ENCODE measurements around the gene TOMM40L.

Gene TOMM40L

DNA sequence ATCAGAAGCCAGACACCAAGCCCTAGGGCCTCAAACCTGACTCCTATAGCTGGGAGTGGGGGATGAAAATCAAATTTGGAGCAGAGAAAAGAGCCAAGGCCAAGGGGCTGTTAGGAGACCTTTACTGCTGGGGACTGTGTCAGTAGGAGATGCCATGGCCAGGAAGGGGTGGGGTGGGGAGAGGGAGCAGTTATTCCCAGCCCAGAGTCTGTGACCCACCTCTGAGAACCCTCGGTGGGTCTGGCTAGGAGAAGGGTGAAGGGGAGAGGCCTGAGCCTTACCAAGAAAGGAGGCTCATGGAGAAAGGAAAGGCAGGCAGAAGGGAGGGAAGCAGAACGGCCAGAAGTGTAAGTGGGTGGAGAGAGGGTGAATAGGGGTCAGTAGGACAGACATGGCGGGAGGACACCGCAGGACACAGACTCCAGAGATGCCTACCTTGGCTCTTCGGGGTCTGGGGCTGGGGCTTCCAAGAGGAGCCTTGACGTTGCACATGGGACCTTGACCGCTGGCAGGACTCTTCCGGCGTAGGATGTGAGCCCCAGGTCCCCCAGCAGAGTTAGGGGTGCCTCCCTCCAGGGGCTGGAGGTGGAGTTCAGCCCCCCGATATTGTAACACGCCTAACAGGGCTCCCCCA, 28.2 kb upstream of the TOMM40L start:
- DNase-seq = no peak

GRCh38 chr1:161198194-161198896, 27.5 kb upstream of the TOMM40L start:
- no peak for DNase-seq

DNA sequence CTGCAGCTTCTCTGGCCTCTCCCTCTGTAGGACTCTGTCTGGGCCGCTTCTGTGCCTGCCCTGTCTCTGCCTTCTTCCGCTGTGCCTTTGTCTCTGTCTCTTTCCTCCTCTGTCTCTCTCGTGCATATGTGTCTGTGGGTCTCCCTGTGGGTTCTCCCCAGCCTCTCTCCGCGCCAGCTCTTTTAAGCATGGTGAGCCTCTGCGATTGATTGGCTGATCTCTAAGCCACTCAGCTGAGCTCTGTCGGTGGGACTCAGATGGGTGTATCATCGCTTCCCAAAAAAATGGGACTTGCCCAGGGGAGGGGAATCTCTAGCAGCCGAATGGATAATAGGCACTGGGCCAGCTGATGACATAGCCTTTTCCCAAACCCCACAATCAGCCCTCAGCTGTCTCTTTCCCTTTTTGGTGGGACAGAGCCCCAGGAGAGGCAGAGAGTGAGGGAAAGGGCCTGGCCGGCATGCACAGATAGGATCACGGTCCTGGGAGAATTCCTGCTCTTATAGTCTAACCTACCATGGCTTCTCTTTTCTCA, 26.9 kb upstream of the TOMM40L start, which contains the start of gene ADAMTS4:
TSS of gene ADAMTS4 (minus strand) at position 158 of the 535 bp plus-strand sequence. CDS start 427 bp downstream, outside the sequence.
- no peak for DNase-seq

DNA sequence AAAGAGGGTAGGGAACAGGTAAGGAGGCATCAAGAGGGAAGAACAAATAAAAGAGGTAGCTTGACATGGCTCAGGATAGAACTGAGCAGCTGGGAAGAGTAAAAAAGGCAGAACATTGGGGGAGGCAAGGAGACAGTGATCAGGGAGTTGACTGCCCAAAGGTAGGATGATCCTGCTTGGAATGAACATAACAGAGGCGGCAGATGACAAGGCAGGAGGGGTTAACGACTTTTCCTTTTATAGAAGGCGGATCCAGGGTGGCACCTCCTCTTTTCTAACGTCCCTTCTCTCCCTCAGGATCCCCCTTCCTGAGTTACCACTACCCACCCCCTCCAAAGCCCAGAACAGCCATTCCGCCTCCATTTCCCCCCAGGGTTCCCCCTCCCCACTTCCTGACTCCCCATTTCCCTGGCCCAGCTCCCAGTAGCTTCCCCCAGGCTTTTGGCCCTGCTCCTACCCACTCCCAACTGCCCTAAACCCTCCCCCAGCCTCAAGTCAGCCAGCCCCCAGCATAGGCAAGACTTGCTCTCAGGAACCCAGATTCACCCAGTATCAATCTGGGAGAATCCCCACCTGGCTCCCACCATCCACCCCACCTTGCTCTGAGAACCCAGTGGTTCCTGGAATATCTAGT, 26.2 kb upstream of the TOMM40L start:
- no peak for DNase-seq

GRCh38 chr1:161200421-161200991, 25.4 kb upstream of the TOMM40L start:
- peak in 1 of 6 experiments; percentile 24 for DNase-seq

- DNase-seq = no peak
Observed at GRCh38 chr1:161200992-161201835, 24.6 kb upstream of the TOMM40L start.

DNA sequence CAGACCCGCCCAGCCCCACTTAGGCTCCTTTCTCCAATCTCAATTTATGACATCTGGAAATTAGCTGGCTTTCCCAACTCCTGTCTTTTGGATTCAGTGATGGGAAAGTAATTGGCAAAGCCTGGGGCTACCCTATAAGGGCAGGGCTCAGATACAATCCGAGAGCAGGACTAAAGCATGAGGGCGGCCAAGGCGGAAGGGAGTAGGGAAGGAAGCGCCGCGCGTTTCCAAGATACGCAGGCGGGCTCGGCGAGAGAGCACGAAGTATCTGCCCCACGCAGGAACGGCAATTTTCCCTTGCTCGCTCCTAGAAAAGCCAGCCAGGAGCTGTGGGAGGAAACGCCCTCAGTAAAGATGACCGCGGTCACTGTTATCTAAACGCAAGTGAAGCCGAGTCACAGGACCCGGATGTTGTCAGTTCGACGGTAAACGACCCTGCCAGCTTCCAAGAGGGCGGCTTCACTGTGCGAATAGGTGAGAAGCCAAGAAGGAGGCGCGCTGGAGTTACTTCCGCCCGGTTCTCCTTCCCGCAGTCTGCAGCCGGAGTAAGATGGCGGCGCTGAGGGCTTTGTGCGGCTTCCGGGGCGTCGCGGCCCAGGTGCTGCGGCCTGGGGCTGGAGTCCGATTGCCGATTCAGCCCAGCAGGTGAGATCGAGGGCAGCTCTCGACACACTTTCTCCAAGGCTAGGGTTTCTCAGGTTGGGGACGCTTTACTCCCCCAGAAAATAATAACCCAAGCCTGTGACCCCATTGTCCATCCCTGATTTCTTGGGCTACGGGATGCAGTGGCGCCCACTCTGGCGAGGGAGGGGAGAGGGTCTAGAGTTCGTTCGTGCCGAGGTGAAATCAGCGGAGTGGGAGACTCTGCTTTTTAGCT, 23.8 kb upstream of the TOMM40L start, which contains the start of gene NDUFS2:
TSS of gene NDUFS2 (plus strand) at position 532 of the 877 bp plus-strand sequence. CDS start at position 551, 19 bp downstream.
- peak; percentile 85 to 95 (median 93) for DNase-seq

DNA sequence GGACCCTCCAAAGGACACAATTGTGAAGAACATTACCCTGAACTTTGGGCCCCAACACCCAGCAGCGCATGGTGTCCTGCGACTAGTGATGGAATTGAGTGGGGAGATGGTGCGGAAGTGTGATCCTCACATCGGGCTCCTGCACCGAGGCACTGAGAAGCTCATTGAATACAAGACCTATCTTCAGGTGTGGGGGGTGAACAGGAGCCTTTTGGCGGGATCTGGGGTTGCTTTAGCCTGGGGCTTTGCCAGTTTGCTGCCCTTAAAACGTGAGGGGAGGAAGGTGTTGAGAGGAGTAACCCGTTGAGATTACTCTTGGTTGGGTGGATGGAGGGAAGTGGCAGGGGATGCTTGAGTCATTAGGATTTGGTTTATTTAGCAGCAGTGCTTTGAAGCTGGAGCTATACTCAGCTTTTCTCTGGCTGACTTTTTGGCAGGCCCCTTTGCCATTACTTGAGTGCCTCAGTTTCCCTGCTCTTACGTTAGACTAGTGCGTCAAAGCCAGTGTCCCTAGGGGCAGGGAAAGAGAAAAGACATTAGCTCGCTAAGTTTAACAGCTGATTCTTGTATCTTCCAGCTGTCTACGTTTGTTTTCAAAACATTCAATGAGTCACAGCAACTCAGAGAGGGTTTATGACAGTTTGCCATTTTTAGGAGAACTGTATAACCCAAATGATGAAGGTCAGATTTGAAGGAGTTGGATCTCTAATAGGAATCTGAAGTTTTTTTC, 19.3 kb upstream of the TOMM40L start:
- DNase-seq = no peak

GRCh38 chr1:161207173-161207572, 18.7 kb upstream of the TOMM40L start:
- no peak for DNase-seq

DNA sequence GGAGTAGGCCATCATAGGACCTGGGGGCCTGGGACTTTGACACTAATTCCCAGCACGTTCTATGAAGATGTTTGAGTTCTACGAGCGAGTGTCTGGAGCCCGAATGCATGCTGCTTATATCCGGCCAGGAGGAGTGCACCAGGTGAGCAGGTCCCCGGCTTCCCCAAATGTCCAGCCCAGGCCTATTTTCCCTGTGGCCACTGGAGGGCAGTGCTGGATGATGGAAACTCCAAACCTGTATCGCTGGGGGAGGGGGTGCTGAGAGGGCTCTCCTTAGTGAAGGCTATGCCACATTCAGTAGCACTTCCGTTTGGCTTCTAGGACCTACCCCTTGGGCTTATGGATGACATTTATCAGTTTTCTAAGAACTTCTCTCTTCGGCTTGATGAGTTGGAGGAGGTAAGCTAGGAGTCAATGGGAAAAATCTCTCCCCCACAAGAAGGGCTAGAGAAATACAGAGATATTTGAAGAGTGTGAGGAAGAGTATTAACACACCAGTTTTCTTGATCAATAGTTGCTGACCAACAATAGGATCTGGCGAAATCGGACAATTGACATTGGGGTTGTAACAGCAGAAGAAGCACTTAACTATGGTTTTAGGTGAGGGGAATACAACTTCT, 16.0 kb upstream of the TOMM40L start:
- peak; percentile 50 to 76 (median 72) for DNase-seq

DNA sequence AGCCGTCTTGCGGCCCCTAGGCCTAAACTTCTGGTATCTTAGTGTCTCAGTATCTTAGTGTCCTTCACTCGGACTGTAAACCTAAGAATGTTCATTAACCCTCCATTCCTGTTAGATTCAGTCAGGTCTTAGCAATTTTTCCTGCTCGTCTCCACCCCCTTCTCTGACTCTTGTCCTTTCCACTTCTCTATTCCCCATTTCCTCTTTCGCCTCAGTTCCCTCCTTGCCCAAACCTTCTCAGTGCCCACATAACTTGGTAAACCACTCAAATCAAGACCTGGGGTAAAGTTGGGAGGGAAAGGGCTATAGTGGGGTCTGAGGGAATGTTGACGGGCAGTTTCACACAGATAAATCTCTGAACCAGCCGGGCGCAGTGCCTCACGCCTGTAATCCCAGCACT, 11.5 kb upstream of the TOMM40L start:
- DNase-seq = no peak

GRCh38 chr1:161215076-161215475, 10.8 kb upstream of the TOMM40L start, which contains the start of gene FCER1G:
Gene FCER1G, plus strand, starts transcription at chr1:161215295. Its CDS starts 27 bp downstream, at chr1:161215322.
- no peak for DNase-seq

- DNase-seq = no peak
Observed at GRCh38 chr1:161216945-161217712, 8.7 kb upstream of the TOMM40L start.

- DNase-seq = no peak
Observed at GRCh38 chr1:161217831-161218230, 8.0 kb upstream of the TOMM40L start.

DNA sequence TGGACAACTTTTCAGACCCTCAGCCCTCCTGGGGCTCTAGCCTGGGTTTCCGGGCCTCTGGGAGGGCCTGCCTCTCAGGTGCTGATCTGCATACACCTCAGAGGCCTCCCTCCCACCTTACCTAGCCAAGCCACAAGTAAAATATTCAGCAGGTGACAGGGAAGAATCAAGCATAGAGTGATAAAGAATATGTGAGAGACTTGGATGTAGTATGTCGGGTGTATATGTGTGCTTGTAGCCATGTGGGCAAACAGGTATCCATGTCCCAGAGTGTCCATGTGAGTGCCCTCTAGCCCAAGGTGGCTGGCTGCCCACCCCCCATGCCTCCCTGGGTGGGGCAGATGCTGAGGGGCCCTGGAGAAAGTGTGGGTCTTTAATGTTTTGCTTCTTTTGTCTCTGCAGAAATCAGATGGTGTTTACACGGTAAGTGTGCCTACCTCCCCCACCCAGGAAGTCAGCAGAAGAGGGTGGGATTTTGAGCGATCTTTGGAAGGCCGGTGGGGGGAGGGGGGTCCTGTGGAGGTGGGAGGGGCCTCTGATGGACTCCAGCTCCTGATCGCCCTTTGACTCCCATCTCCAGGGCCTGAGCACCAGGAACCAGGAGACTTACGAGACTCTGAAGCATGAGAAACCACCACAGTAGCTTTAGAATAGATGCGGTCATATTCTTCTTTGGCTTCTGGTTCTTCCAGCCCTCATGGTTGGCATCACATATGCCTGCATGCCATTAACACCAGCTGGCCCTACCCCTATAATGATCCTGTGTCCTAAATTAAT, 7.4 kb upstream of the TOMM40L start:
- peak in 4 of 6 experiments; percentile 18 to 75 (median 54) for DNase-seq

- no peak for DNase-seq
Observed at GRCh38 chr1:161219078-161219892, 6.6 kb upstream of the TOMM40L start.

DNA sequence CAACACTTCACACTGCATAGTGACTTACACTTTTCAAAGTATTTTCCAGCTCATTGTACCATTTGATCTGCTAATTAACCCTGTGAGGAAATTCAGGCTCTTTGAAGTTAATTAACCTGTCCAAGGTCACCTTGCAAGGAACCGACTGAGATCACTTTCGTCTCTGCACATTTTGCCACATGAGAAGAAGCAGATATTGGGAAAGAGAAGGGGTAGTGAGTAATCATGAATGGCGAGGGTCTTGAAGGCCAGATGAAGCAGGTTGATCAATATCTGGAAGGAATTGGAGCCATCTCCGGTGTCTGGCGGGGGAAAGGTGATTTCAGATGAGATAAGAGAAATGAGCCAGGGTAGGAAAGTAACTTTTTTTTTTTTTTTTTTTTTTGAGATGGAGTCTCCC, 5.9 kb upstream of the TOMM40L start:
- no peak for DNase-seq
